Dendritic cell treated with granulocyte-macrophage colony-stimulating factor and Interleukin-4, amounts not matched to agents 40 ng/mL and 50 ng/mL, for 4 days (primary cell): Measurements from ENCODE around the gene FBN1.

Experiments used
- H3K27ac Mint-ChIP-seq: one replicate; pipeline ENCODE4 v1.8.0; 2022; ENCODE audit warnings: mild to moderate bottlenecking, mixed read lengths
- H3K27me3 Mint-ChIP-seq: one replicate; pipeline ENCODE4 v1.8.0; 2022; ENCODE audit warnings: mild to moderate bottlenecking, mixed read lengths
- H3K36me3 Mint-ChIP-seq: one replicate; pipeline ENCODE4 v1.8.0; 2022; ENCODE audit warnings: low read depth, mixed read lengths
- H3K4me1 Mint-ChIP-seq: one replicate; pipeline ENCODE4 v1.8.0; 2022; ENCODE audit warnings: low read depth, mixed read lengths
- H3K4me3 Mint-ChIP-seq: one replicate; pipeline ENCODE4 v1.8.0; 2022; ENCODE audit warnings: mild to moderate bottlenecking, moderate library complexity, mixed read lengths
- H3K9me3 Mint-ChIP-seq: one replicate; pipeline ENCODE4 v1.8.0; 2022; ENCODE audit warnings: mixed read lengths
- intact Hi-C: fragments of 100-400 bp; cut with micrococcal nuclease; formaldehyde crosslinking; loops from one replicate; pipeline ENCODE4 v1.15.0; 2022

The FBN1 gene

DNA sequence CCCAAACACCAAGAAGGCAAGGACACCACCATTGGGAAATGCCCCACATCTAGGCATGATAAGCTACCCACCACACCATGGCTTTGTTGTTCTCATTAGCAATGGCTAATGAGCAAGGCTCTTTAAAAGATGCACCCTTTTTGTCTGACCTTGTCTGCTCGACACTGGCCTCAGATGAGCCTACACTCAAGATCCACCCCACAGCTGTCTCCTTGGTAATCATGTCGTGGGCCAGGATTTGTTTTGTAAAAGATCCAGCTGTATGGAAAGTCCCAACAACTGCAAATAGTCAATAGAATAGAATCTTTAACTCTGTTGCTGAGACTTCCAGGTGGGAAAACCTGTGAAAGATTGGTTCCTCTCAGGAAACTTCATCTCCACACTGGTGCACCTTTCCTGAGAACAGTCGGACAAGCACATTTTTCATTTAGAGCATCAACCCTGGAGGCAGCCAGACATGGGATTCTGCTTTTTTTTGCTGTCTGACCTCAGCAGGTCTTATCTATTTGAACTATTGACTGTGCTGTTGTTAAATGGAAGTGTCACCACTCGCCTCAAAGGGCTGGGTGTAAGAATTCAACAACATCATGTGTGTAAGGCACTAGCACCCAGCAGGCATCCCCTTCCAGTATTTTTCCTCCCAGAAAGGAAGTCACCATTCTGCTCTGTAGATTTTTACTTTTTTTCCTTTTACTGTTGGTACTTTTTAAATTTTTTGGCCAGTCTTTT, 278.8 kb downstream of the FBN1 start:
- Mint-ChIP-seq H3K4me1 (no peaks in the 10 kb centered on the region), H3K36me3 (no peaks in the 10 kb centered on the region), H3K27me3 (no peaks in the 10 kb centered on the region), H3K9me3 (no peaks in the 10 kb centered on the region), H3K4me3 (no peak overlapping the region), H3K27ac (no peak overlapping the region)
- intact Hi-C loops = no loop called here

GRCh38 chr15:48365575-48365974, 279.9 kb downstream of the FBN1 start:
- no peaks in the 10 kb centered on the region for H3K9me3 Mint-ChIP-seq
- no peak overlapping the region for H3K4me3 Mint-ChIP-seq
- no peak overlapping the region for H3K27ac Mint-ChIP-seq
- H3K4me1 Mint-ChIP-seq = no peaks in the 10 kb centered on the region
- no peaks in the 10 kb centered on the region for H3K27me3 Mint-ChIP-seq
- H3K36me3 Mint-ChIP-seq = no peaks in the 10 kb centered on the region
- intact Hi-C loops = no loop called here

DNA sequence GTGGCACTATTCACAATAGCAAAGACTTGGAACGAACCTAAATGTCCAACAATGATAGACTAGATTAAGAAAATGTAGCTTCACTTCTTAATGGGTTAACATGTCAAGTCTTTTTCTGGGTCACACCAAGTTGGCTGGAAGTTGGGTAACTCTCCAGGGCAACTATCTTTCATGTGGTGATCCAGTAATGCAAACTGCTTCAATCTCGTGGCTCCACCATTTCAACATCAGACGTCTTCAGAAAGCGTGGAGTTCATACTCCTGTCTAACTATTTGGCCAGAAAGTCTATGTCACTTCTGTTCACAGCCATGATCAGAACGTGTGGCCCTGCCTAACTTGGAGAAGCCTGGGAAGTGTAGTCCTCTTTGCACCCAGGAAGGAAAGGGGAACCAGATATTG, 282.0 kb downstream of the FBN1 start:
- no peak overlapping the region for H3K4me3 Mint-ChIP-seq
- intact Hi-C loops = no loop called here
- no peaks in the 10 kb centered on the region for H3K27me3 Mint-ChIP-seq

DNA sequence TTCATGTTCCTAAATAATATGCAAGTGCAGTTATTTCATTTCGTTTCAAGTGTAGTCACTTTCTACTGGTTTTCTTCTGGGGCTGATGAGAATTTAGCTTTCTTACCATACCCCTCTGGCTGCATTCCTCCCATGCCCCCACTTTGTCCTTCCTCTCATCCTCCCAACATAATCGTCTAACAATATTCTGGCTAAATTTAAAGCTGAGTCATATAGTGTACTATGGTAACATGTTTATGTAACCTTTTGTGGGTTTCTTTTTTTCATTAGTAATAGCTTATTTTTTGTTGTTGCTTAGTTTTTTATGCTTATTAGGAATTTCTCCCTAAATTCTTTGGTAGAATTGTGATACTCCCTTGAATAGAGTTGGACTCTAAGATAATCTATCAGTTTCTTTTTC, 283.8 kb downstream of the FBN1 start:
- H3K4me3 Mint-ChIP-seq = no peak overlapping the region
- intact Hi-C loops = no loop called here
- no peaks in the 10 kb centered on the region for H3K9me3 Mint-ChIP-seq
- H3K36me3 Mint-ChIP-seq = no peaks in the 10 kb centered on the region
- H3K27ac Mint-ChIP-seq = no peak overlapping the region
- peaks cover 8% of the 10 kb centered on the region for H3K4me1 Mint-ChIP-seq
- no peaks in the 10 kb centered on the region for H3K27me3 Mint-ChIP-seq

More for the DNA sequence above, 282.0 kb downstream of the FBN1 start:
- no peak overlapping the region for H3K27ac Mint-ChIP-seq
- H3K4me1 Mint-ChIP-seq = peaks cover 6% of the 10 kb centered on the region
- no peaks in the 10 kb centered on the region for H3K9me3 Mint-ChIP-seq
- no peaks in the 10 kb centered on the region for H3K36me3 Mint-ChIP-seq

DNA sequence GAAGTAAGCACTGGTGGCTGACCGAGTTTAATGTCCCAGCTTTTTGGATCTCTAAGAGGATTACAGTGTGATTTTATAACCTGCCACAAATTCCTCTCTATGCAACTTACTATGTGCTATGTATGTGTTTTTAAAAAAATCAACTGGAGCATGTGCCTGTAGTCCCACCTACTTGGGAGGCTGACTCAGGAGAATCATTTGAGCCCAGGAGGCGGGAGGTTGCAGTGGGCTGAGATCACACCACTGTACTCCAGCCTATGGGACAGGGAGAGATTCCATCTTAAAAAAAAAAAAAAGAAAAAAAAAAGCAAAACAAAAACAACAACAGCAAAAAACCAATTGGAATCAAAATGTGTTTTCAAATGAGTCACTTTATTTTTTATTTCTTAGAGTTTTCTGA, 284.7 kb downstream of the FBN1 start:
- Mint-ChIP-seq H3K4me1 (peaks cover 8% of the 10 kb centered on the region), H3K4me3 (no peak overlapping the region), H3K27ac (no peak overlapping the region), H3K9me3 (no peaks in the 10 kb centered on the region), H3K36me3 (no peaks in the 10 kb centered on the region), H3K27me3 (no peaks in the 10 kb centered on the region)
- intact Hi-C loops = no loop called here
